T-helper 17 cell (primary cell): ENCODE data around the gene LILRB3. TPM values are rescaled to one million over a fixed set of nuclear protein-coding genes. Genes with fewer than 3 reads are reported as not detected.
"Not testable (repeated sequence)": the region's sequence is repeated elsewhere in the genome, so short reads cannot be mapped to it uniquely, and the experiment has no call there.

Experiments used
- ATAC-seq: fragments of 150-1000 bp; cut with Tn5 transposase; 2 replicates; pipeline ENCODE4 v1.10.0; 2021; ENCODE audit warnings: mild to moderate bottlenecking, moderate library complexity
- DNase-seq, 3 donors: peaks; one replicate each; pipeline versions ENCODE4 v3.0.0 to v3.0.0-alpha.2; 2020 to 2021
- H3K9me3 ChIP-seq: one replicate; pipeline ENCODE4 v1.7.0; 2013; ENCODE audit warnings: low read length, mild to moderate bottlenecking; ENCODE audit not compliant: control insufficient read depth, poor library complexity, severe bottlenecking
- H3K27ac Mint-ChIP-seq: one replicate; pipeline ENCODE4 v1.8.0; 2022; ENCODE audit warnings: mild to moderate bottlenecking, moderate library complexity, mixed read lengths
- H3K27me3 Mint-ChIP-seq: one replicate; pipeline ENCODE4 v1.8.0; 2022; ENCODE audit warnings: mixed read lengths
- H3K36me3 Mint-ChIP-seq: one replicate; pipeline ENCODE4 v1.8.0; 2022; ENCODE audit warnings: low read depth, mixed read lengths
- H3K4me1 Mint-ChIP-seq: one replicate; pipeline ENCODE4 v1.8.0; 2022; ENCODE audit warnings: mild to moderate bottlenecking, mixed read lengths
- H3K4me3 Mint-ChIP-seq: one replicate; pipeline ENCODE4 v1.8.0; 2022; ENCODE audit warnings: mild to moderate bottlenecking, moderate library complexity, mixed read lengths
- total RNA-seq, 4 donors: library from RNA in 2 of 4; stranded (reverse) in 2 of 4; gene quantifications; one replicate each; pipeline ENCODE4 v1.2.3 and lab custom pipeline; 2022 to 2026

LILRB3 gene
- total RNA-seq, 2 donors from 2014 or later, result 5.2 to 6.2 TPM

GRCh38 chr19:54171736-54172431 is 50.9 kb downstream of the LILRB3 start:
- not testable (repeated sequence) for H3K9me3 ChIP-seq, H3K27me3 Mint-ChIP-seq, H3K4me3 Mint-ChIP-seq, H3K4me1 Mint-ChIP-seq, ATAC-seq, H3K36me3 Mint-ChIP-seq, DNase-seq
- H3K27ac Mint-ChIP-seq, result peak overlapping the region; percentile 74

GRCh38 chr19:54169149-54169740 is 53.6 kb downstream of the LILRB3 start:
- no peaks in the 10 kb centered on the region for H3K9me3 ChIP-seq
- ATAC-seq (no peak), DNase-seq (no peak)
- Mint-ChIP-seq H3K36me3 (no peaks in the 10 kb centered on the region), H3K4me3 (no peak overlapping the region), H3K4me1 (peaks cover 11% of the 10 kb centered on the region), H3K27ac (no peak overlapping the region), H3K27me3 (no peaks in the 10 kb centered on the region)

GRCh38 chr19:54168174-54168917 is 54.5 kb downstream of the LILRB3 start:
- no peaks in the 10 kb centered on the region for H3K9me3 ChIP-seq
- H3K4me3 Mint-ChIP-seq, result peak overlapping the region; percentile 47
- H3K27ac Mint-ChIP-seq, result peak overlapping the region; percentile 61
- DNase-seq (peak; percentile 78 to 89 (median 86)), ATAC-seq (peak; percentile 82)
- H3K36me3 Mint-ChIP-seq, result no peaks in the 10 kb centered on the region
- peaks cover 12% of the 10 kb centered on the region for H3K4me1 Mint-ChIP-seq
- H3K27me3 Mint-ChIP-seq, result no peaks in the 10 kb centered on the region

Other genes with a start within 250 kb of the LILRB3 start
- not detected for gene CACNG6, start 231.4 kb downstream of the LILRB3 start, total RNA-seq
- gene VSTM1, start 159.1 kb downstream of the LILRB3 start, total RNA-seq, result under 1 TPM in 1 of 2 donors, not detected in 1; 0.73 TPM
- not detected for gene TARM1, start 141.6 kb downstream of the LILRB3 start, total RNA-seq
- gene OSCAR, start 122.2 kb downstream of the LILRB3 start, total RNA-seq, result 1 to 10 TPM in 1 of 2 donors, under 1 TPM in 1; 0.83 to 2.5 TPM
- 10 to 100 TPM; 49.9 to 54.6 TPM for gene NDUFA3, start 120.2 kb downstream of the LILRB3 start, total RNA-seq
- 10 to 100 TPM; 14.9 TPM for gene TFPT, start 107.3 kb downstream of the LILRB3 start, total RNA-seq
- gene PRPF31, start 107.3 kb downstream of the LILRB3 start, total RNA-seq, result 10 to 100 TPM; 49.4 to 56.8 TPM
- gene CNOT3, start 85.2 kb downstream of the LILRB3 start, total RNA-seq, result 10 to 100 TPM; 44.5 to 45.4 TPM
- gene LENG1, start 63.3 kb downstream of the LILRB3 start, total RNA-seq, result 1 to 10 TPM; 8.0 to 9.0 TPM
- 1 to 10 TPM; 1.3 to 3.1 TPM for gene TMC4, start 49.8 kb downstream of the LILRB3 start, total RNA-seq
- 10 to 100 TPM; 18.4 to 24.5 TPM for gene MBOAT7, start 33.4 kb downstream of the LILRB3 start, total RNA-seq
- gene TSEN34, start 31.7 kb downstream of the LILRB3 start, total RNA-seq, result 1 to 10 TPM; 8.1 to 8.9 TPM
- 1,000 to 10,000 TPM; 1,676 to 1,883 TPM for gene RPS9, start 22.1 kb downstream of the LILRB3 start, total RNA-seq
- 1 to 10 TPM in 1 of 2 donors, under 1 TPM in 1; 0.91 to 2.4 TPM for gene LILRA6, start 19.8 kb upstream of the LILRB3 start, total RNA-seq
- under 1 TPM in 1 of 2 donors, not detected in 1; 0.20 TPM for gene LILRB5, start 34.3 kb upstream of the LILRB3 start, total RNA-seq
- 1 to 10 TPM; 1.5 to 6.3 TPM for gene LILRB2, start 58.1 kb upstream of the LILRB3 start, total RNA-seq
- 1 to 10 TPM; 1.1 to 3.5 TPM for gene LILRA5, start 90.2 kb upstream of the LILRB3 start, total RNA-seq
- gene LILRA4, start 116.2 kb upstream of the LILRB3 start, total RNA-seq, result under 1 TPM in 1 of 2 donors, not detected in 1; 0.86 TPM
- gene LAIR1, start 141.9 kb upstream of the LILRB3 start, total RNA-seq, result 10 to 100 TPM; 21.5 to 22.2 TPM
- not detected for gene TTYH1, start 192.5 kb upstream of the LILRB3 start, total RNA-seq
- 100 to 1,000 TPM; 471 to 480 TPM for gene LENG8, start 226.2 kb upstream of the LILRB3 start, total RNA-seq
- 1 to 10 TPM; 4.4 to 6.0 TPM for gene LENG9, start 240.8 kb upstream of the LILRB3 start, total RNA-seq